ENCODE data around the gene LARP4B.
"Not testable (repeated sequence)": the region's sequence is repeated elsewhere in the genome, so short reads cannot be mapped to it uniquely, and the experiment has no call there.

LARP4B gene

DNA sequence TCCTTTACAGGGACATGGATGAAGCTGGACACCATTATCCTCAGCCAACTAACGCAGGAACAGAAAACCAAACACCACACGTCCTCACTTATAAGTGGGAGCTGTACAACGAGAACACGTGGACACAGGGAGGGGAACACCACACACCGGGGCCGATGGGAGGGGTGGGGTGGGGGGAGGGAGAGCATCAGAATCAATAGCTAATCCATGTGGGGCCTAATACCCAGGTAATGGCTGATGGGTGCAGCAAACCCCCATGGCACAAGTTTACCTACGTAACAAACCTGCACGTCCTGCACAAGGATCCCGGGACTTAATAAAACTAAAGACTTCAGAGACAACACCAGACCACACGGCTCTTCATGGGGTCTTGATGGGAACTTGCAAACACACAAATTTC lies 159.9 kb downstream of the LARP4B start:
- Mint-ChIP-seq H3K27ac (no peak overlapping the region), H3K27me3 (no peaks in the 10 kb centered on the region), H3K4me3 (no peak overlapping the region), H3K9me3 (peaks cover 0 to 2% of the 10 kb centered on the region in 2 donors), H3K36me3 (ENCODE audit: insufficient read depth) (peaks cover 6% of the 10 kb centered on the region), H3K4me1 (ENCODE audit: low read depth in 2 of 2) (no peaks in the 10 kb centered on the region)
- ATAC-seq (replicated peaks) = no peak
- DNase-seq = no peak

DNA sequence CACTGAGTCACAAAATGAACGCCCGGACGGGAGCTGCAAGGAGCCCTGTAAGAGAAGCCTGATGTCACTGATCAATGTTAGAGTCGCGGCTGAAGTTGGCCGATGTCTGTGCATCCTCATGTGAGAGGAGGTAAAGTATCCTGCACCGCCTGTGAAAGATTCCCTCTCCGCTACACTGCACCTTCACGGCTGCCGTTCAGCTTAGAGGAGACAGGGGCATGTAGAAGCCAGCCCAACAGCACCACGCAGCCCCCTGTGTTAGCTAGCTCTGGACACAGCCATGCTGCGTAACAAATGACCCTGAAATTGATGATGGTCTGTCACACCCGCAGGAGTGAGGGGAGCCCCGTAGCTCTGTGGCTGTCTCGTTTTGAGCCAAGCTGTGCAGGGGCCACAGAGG lies 160.5 kb downstream of the LARP4B start:
- ATAC-seq (replicated peaks) (no peak), DNase-seq (no peak)
- H3K27ac Mint-ChIP-seq = no peak overlapping the region
- H3K27me3 Mint-ChIP-seq = no peaks in the 10 kb centered on the region
- peaks cover 0 to 2% of the 10 kb centered on the region in 2 donors for H3K9me3 Mint-ChIP-seq
- peaks cover 3% of the 10 kb centered on the region for H3K36me3 Mint-ChIP-seq (ENCODE audit: insufficient read depth)
- H3K4me1 Mint-ChIP-seq (ENCODE audit: low read depth in 2 of 2) = no peaks in the 10 kb centered on the region
- H3K4me3 Mint-ChIP-seq = no peak overlapping the region

DNA sequence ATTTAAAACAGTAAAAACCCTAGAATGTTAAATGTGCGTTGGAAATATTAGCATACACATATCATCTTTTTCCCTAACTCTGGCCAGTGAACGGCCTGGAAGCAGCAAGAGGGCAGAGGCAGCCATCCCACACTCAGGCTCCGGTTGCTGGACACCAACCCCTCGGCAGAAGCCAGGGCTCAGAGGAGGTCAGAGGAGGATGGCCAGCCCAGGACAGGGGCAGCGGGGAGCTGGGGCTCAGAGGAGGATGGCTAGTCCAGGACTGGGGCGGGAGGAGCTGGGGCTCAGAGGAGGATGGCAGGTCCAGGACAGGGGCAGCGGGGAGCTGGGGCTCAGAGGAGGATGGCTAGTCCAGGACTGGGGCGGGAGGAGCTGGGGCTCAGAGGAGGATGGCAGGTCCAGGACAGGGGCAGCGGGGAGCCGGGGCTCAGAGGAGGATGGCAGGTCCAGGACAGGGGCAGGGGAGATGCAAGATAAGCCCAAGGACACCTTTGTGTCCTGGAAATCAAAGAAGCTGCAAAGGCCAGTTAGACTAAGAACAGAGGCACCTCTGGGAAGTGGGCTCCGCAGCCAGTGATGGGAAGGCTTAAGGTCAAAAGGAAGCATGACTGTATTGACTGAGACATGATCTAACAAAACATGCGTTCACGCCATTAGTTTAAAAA lies 161.3 kb downstream of the LARP4B start:
- H3K27ac Mint-ChIP-seq; H3K4me3 Mint-ChIP-seq; ATAC-seq (replicated peaks); H3K27me3 Mint-ChIP-seq; H3K4me1 Mint-ChIP-seq (ENCODE audit: low read depth in 2 of 2); H3K9me3 Mint-ChIP-seq; H3K36me3 Mint-ChIP-seq (ENCODE audit: insufficient read depth); DNase-seq: not testable (repeated sequence)

DNA sequence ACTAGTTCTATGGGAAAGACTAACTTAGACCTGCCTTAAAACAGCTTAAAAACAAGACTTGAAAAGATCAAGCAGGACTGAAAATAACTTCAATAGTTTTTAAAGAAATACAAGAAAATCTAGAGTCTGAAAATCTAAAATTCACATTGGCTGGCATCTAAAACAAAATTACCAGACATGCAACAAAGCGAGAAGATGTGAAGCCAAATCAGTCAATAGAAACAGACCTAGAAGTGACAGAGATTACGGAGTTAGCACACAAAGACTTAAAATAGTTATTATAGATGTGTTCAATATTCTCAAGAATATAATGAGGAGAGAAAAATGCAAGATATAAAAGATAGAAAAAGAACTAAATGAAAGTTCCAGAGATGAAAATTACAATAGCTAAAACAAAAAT lies 163.7 kb downstream of the LARP4B start:
- Mint-ChIP-seq H3K27ac (no peak overlapping the region), H3K27me3 (peaks cover 12% of the 10 kb centered on the region in 2 donors), H3K9me3 (peaks cover under 1 to 6% of the 10 kb centered on the region in 2 donors), H3K4me3 (no peak overlapping the region), H3K36me3 (ENCODE audit: insufficient read depth) (peaks cover 3% of the 10 kb centered on the region), H3K4me1 (ENCODE audit: low read depth in 2 of 2) (no peaks in the 10 kb centered on the region)
- DNase-seq (no peak), ATAC-seq (replicated peaks) (no peak)

DNA sequence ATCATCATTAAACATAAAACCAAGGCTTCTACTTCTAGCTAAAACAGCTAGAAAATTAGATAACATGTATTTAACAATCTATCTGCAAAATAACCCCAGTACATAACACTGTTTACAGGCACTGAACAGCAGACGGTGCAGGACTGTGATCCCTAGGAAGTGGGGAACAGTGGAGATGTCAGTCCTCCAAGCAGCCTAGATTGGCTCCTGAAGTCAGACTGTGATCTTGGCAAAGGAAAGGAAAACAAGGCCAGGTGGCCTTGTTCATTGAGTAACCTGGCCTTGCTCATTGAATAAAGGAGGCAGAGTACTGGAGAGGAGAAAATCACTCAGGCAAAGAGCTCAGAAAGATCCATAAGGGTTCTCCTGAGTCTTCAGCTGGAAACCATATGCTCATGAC lies 164.3 kb downstream of the LARP4B start:
- Mint-ChIP-seq H3K4me1 (ENCODE audit: low read depth in 2 of 2) (no peaks in the 10 kb centered on the region), H3K4me3 (no peak overlapping the region), H3K27me3 (peaks cover 18% of the 10 kb centered on the region in 2 donors), H3K36me3 (ENCODE audit: insufficient read depth) (peaks cover 3% of the 10 kb centered on the region), H3K9me3 (peaks cover 6 to 11% of the 10 kb centered on the region in 2 donors), H3K27ac (peak overlapping the region in 1 of 2 donors; percentile 4)
- ATAC-seq (replicated peaks) = no peak
- DNase-seq = no peak

DNA sequence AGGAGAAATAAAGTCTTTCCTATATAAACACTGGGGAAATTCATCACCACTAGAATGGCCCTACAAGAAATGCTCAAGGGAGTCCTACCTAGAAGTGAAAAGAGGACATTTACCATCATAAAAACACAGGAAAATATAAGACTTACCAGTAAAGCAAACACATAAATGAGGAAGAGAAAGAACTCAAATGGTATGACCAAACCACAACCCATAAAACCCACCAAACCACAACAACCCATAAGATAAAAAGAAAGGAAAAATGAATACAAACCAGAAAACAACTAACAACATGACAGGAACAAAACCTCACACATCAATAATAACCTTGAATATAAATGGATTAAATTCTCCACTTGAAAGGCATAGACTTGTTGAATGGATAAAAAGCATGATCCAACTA lies 170.1 kb downstream of the LARP4B start:
- peaks cover 31 to 34% of the 10 kb centered on the region in 2 donors for H3K27me3 Mint-ChIP-seq
- H3K4me1 Mint-ChIP-seq (ENCODE audit: low read depth in 2 of 2) = peaks cover 10 to 16% of the 10 kb centered on the region in 2 donors
- H3K27ac Mint-ChIP-seq = no peak overlapping the region
- no peaks in the 10 kb centered on the region for H3K36me3 Mint-ChIP-seq (ENCODE audit: insufficient read depth)
- DNase-seq = no peak
- H3K4me3 Mint-ChIP-seq = no peak overlapping the region
- no peak for ATAC-seq (replicated peaks)
- peaks cover 17% of the 10 kb centered on the region in 2 donors for H3K9me3 Mint-ChIP-seq

DNA sequence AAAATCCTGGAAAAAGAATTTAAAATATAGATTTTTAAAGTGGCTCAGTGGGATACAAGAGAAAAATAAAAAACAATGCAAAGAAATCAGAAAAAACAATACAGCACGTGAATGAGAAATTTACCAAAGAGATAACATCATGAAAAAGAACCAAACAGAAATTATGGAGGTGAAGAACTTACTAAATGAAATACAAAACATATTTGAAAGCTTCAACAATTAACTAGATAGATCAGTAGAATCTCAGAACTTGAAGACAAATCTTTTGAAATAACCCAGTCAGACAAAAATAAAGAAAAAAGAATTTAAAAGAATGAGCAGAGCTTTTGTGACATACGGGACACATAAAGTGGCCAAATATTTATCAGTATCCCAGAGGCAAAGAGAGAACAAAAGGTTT lies 170.9 kb downstream of the LARP4B start:
- Mint-ChIP-seq H3K4me3 (peak overlapping the region in 1 of 2 donors; percentile 43), H3K4me1 (ENCODE audit: low read depth in 2 of 2) (peaks cover 10 to 16% of the 10 kb centered on the region in 2 donors), H3K36me3 (ENCODE audit: insufficient read depth) (no peaks in the 10 kb centered on the region), H3K27me3 (peaks cover 34 to 35% of the 10 kb centered on the region in 2 donors), H3K27ac (peak overlapping the region in 1 of 2 donors; percentile 55), H3K9me3 (peaks cover 17% of the 10 kb centered on the region in 2 donors)
- ATAC-seq (replicated peaks) = no peak
- no peak for DNase-seq

DNA sequence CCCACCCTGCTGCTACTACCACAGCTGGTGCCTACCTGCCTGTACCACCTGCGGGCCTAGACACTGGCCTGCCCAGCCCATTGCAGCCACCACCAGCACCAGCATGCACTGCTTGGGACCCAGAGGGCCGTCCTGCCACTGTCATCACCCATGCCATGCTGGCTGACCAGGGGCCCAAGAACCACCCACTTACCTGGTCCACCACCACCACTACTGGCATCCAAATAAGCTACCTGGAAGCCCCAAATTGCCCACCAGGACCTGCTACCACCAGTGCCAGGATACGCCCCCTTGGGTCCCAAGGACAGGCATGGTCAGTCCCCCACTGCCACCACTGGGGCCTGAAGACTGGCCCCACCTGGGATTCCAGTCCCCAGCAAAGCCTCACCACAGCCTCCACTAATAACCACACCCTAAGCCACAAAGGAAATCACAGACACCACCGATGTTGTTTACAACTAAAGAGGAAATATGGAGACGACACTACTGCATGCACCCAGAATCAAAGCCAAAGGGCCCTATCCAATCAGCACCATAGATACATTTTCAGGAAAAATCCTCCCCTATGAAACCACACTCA lies 171.5 kb downstream of the LARP4B start:
- Mint-ChIP-seq H3K4me1 (ENCODE audit: low read depth in 2 of 2) (peaks cover 10 to 16% of the 10 kb centered on the region in 2 donors), H3K27me3 (peaks cover 40% of the 10 kb centered on the region in 2 donors), H3K9me3 (peaks cover 17 to 19% of the 10 kb centered on the region in 2 donors), H3K36me3 (ENCODE audit: insufficient read depth) (no peaks in the 10 kb centered on the region), H3K27ac (peak overlapping the region in 1 of 2 donors; percentile 55), H3K4me3 (peak overlapping the region; percentile 43 to 52)
- ATAC-seq (replicated peaks) (no peak), DNase-seq (no peak)
